Measurements from ENCODE around the gene SUFU. TPM values are rescaled to one million over a fixed set of nuclear protein-coding genes. Genes with fewer than 3 reads are reported as not detected.

Gene SUFU
- total and polyA plus RNA-seq, 2 of the 4 experiments (the other 2 are of a cell fraction) = 2.2 to 11.0 TPM

GRCh38 chr10:102598243-102598642 lies 94.5 kb downstream of the SUFU start:
- no peak overlapping the region for H3K14ac ChIP-seq (replicated peaks; ENCODE audit: low read depth, low read length)
- no peak overlapping the region for H2BK120ac ChIP-seq (ENCODE audit: low read depth, low read length)
- no peak overlapping the region for H4K8ac ChIP-seq (ENCODE audit: low read depth in 2 of 2, low read length in 2 of 2)
- POLR2A ChIA-PET (ENCODE audit: unreplicated experiment) = no interaction called here
- no peak overlapping the region for H2AFZ ChIP-seq (replicated peaks; ENCODE audit: low read length, poor library complexity)
- no peak overlapping the region for H4K5ac ChIP-seq (ENCODE audit: low read depth, low read length)
- in situ Hi-C loops (cut with MboI; ENCODE audit: low sequenced_read_pairs) (no loop called here), intact Hi-C loops (cut with micrococcal nuclease) (no loop called here), dilution Hi-C loops (cut with HindIII; ENCODE audit: low sequenced_read_pairs, unreplicated experiment) (no loop called here)
- H2BK15ac ChIP-seq (ENCODE audit: low read depth, low read length) = no peak overlapping the region
- H2BK20ac ChIP-seq (ENCODE audit: low read depth, low read length) = no peak overlapping the region
- H3K79me1 ChIP-seq (ENCODE audit: low read depth in 1 of 2, low read length in 2 of 2) = peaks cover 13 to 43% of the 10 kb centered on the region in 2 experiments; a peak in 3 of 4 replicates
- no peak for DNase-seq
- H3K36me3 ChIP-seq (ENCODE audit: control insufficient read depth, insufficient read depth, low read length) = peaks cover 35% of the 10 kb centered on the region
- WGBS, 2 experiments (ENCODE audit: extremely low coverage in 2 of 2, insufficient read length in 1 of 2) = 100% methylated on average over 3 of the region's 8 CpGs; no CpG with 5 or more reads in 1 of the 2 experiments
- no peak overlapping the region for H3K23ac ChIP-seq (ENCODE audit: low read depth, low read length)
- TF ChIP-seq MAZ (IDR thresholded peaks at IDR 0.05; ENCODE audit: borderline replicate concordance, low read depth, low read length) = no peak
- no peak for TF ChIP-seq MAFK (IDR thresholded peaks at IDR 0.05; ENCODE audit: low read depth, low read length)
- TF ChIP-seq RFX5 (IDR thresholded peaks at IDR 0.05; ENCODE audit: low read depth, low read length) = no peak
- TF ChIP-seq RCOR1 (IDR thresholded peaks at IDR 0.05; ENCODE audit: insufficient replicate concordance, low read length) = no peak
- TF ChIP-seq SMC3 (IDR thresholded peaks at IDR 0.05; ENCODE audit: low read depth, low read length) = no peak
- no peak for TF ChIP-seq POLR2A (IDR thresholded peaks at IDR 0.05; ENCODE audit: low read depth, low read length)
- TF ChIP-seq CTCF (conservative IDR thresholded peaks at IDR 0.05; ENCODE audit: low read depth, low read length) = no peak
- no peak for TF ChIP-seq USF2 (IDR thresholded peaks at IDR 0.05; ENCODE audit: low read depth, low read length)
- no peak for TF ChIP-seq FOS (IDR thresholded peaks at IDR 0.05; ENCODE audit: low read depth, low read length)
- TF ChIP-seq ELK1 (IDR thresholded peaks at IDR 0.05; ENCODE audit: borderline replicate concordance, low read depth, low read length) = no peak
- no peak for TF ChIP-seq NFE2L2 (IDR thresholded peaks at IDR 0.05; ENCODE audit: low read depth, low read length)
- no peak for TF ChIP-seq CEBPB (IDR thresholded peaks at IDR 0.05; ENCODE audit: low read depth, low read length)
- no peak for TF ChIP-seq BHLHE40 (IDR thresholded peaks at IDR 0.05; ENCODE audit: low read depth, low read length)
- no peak for TF ChIP-seq MXI1 (IDR thresholded peaks at IDR 0.05; ENCODE audit: borderline replicate concordance, low read depth, low read length)
- no peak for TF ChIP-seq RAD21 (IDR thresholded peaks at IDR 0.05; ENCODE audit: low read length)
- H3K27ac ChIP-seq (ENCODE audit: insufficient read depth, low read length) = no peak overlapping the region
- no peak overlapping the region; the same call in 1 of the 2 replicates for H2AK5ac ChIP-seq (ENCODE audit: low read depth, low read length)
- no peak overlapping the region for H3K9ac ChIP-seq (ENCODE audit: low read depth, low read length)
- peaks cover 28% of the 10 kb centered on the region for H3K9me1 ChIP-seq (ENCODE audit: insufficient read depth, low read length)
- no peaks in the 10 kb centered on the region for H3K9me3 ChIP-seq (ENCODE audit: control insufficient read depth, insufficient read depth, low read length)
- ATAC-seq (ENCODE audit: low read depth) = no peak
- no peak overlapping the region for H4K91ac ChIP-seq (ENCODE audit: insufficient read depth, low read depth, low read length)
- H2BK5ac ChIP-seq (ENCODE audit: low read depth, low read length, poor library complexity, severe bottlenecking) = no peak overlapping the region
- H3K18ac ChIP-seq (ENCODE audit: low read depth, low read length) = no peak overlapping the region
- no TSS peak for BruUV-seq (replicated peaks)
- H4K20me1 ChIP-seq (ENCODE audit: insufficient read depth, low read length) = no peaks in the 10 kb centered on the region
- H3K4ac ChIP-seq (ENCODE audit: low read depth, low read length) = no peak overlapping the region
- no peak overlapping the region for H3K56ac ChIP-seq (ENCODE audit: extremely low read depth, insufficient read depth, low read length)
- H3K4me2 ChIP-seq (ENCODE audit: low read depth, low read length) = no peak overlapping the region
- H3K27me3 ChIP-seq (ENCODE audit: control insufficient read depth, insufficient read depth, low read length) = no peaks in the 10 kb centered on the region
- no peak overlapping the region for H3K4me3 ChIP-seq (ENCODE audit: insufficient read depth, low read depth, low read length)
- H2AK9ac ChIP-seq (replicated peaks; ENCODE audit: low read depth, low read length, poor library complexity) = no peak overlapping the region
- H3K4me1 ChIP-seq (ENCODE audit: control insufficient read depth, insufficient read depth, low read length) = peaks cover 28% of the 10 kb centered on the region
- CTCF ChIA-PET = no interaction called here

Data from IMR-90 (cell line).